ENCODE data around the gene HSBP1L1. TPM values are rescaled to one million over a fixed set of nuclear protein-coding genes. Genes with fewer than 3 reads are reported as not detected.
A peak's percentile ranks its signal among the peaks of the same experiment; 100 is the strongest.

Gene HSBP1L1
- total and polyA plus RNA-seq, 4 donors = 12.2 to 61.0 (median 26.4) TPM

- Histone ChIP-seq H3K9ac (ENCODE audit: low read depth in 1 of 2, low read length in 2 of 2) (no peak overlapping the region), H3K36me3 (ENCODE audit: control insufficient read depth in 4 of 4, insufficient read depth in 3 of 4, low read depth in 1 of 4, low read length in 3 of 4) (peaks cover 3 to 24% (median 19%) of the 10 kb centered on the region in 4 donors), H3K9me3 (ENCODE audit: control insufficient read depth in 4 of 4, low read length in 3 of 4) (peaks cover 0 to 3% (median 2%) of the 10 kb centered on the region in 4 donors), H3K27me3 (ENCODE audit: control insufficient read depth in 4 of 4, insufficient read depth in 4 of 4, low read length in 3 of 4) (no peaks in the 10 kb centered on the region), H3K4me1 (ENCODE audit: control insufficient read depth in 4 of 4, insufficient read depth in 4 of 4, low read length in 3 of 4) (peaks cover 17 to 47% (median 39%) of the 10 kb centered on the region in 4 donors), H3K27ac (ENCODE audit: low read depth in 1 of 2, low read length in 2 of 2) (no peak overlapping the region), H3K4me3 (ENCODE audit: low read depth in 1 of 3, low read length in 3 of 3) (no peak overlapping the region)
- no peak for TF ChIP-seq TAF1 (conservative IDR thresholded peaks at IDR 0.05)
- TF ChIP-seq ATF3 (IDR thresholded peaks at IDR 0.05) = no peak
- TF ChIP-seq REST (IDR thresholded peaks at IDR 0.05) = no peak
- no peak for TF ChIP-seq RXRA (IDR thresholded peaks at IDR 0.05)
- no peak for TF ChIP-seq YY1 (IDR thresholded peaks at IDR 0.05)
- TF ChIP-seq HNF4G (IDR thresholded peaks at IDR 0.05) = no peak
- WGBS = 89% methylated on average over 3 of the region's 3 CpGs
- DNase-seq (ENCODE audit: low spot score) = no peak
These were observed 31.5 kb upstream of the HSBP1L1 start for GRCh38 chr18:79932907-79933306.

GRCh38 chr18:79933765-79934164 lies 30.7 kb upstream of the HSBP1L1 start:
- Histone ChIP-seq H3K36me3 (ENCODE audit: control insufficient read depth in 4 of 4, insufficient read depth in 3 of 4, low read depth in 1 of 4, low read length in 3 of 4) (peaks cover 3 to 16% (median 14%) of the 10 kb centered on the region in 4 donors), H3K27ac (ENCODE audit: low read depth in 1 of 2, low read length in 2 of 2) (peak overlapping the region; percentile 65 to 86), H3K9me3 (ENCODE audit: control insufficient read depth in 4 of 4, low read length in 3 of 4) (peaks cover 0 to 3% (median 2%) of the 10 kb centered on the region in 4 donors), H3K9ac (ENCODE audit: low read depth in 1 of 2, low read length in 2 of 2) (peak overlapping the region in 1 of 2 donors; percentile 17), H3K4me1 (ENCODE audit: control insufficient read depth in 4 of 4, insufficient read depth in 4 of 4, low read length in 3 of 4) (peaks cover 20 to 52% (median 46%) of the 10 kb centered on the region in 4 donors), H3K4me3 (ENCODE audit: low read depth in 1 of 3, low read length in 3 of 3) (peak overlapping the region in 1 of 3 donors; percentile 17), H3K27me3 (ENCODE audit: control insufficient read depth in 4 of 4, insufficient read depth in 4 of 4, low read length in 3 of 4) (no peaks in the 10 kb centered on the region)
- 33% methylated on average over 10 of the region's 10 CpGs for WGBS
- TF ChIP-seq NR2F2 (IDR thresholded peaks at IDR 0.05) (no peak), RAD21 (IDR thresholded peaks at IDR 0.05) (peak; percentile 79 to 80), CTCF (IDR thresholded peaks at IDR 0.05; ENCODE audit: low read depth, low read length, missing input control) (peak; percentile 69)
- DNase-seq (ENCODE audit: low spot score) = no peak

- peaks cover 22 to 59% (median 52%) of the 10 kb centered on the region in 4 donors for H3K4me1 ChIP-seq (ENCODE audit: control insufficient read depth in 4 of 4, insufficient read depth in 4 of 4, low read length in 3 of 4)
- peak; percentile 62 for DNase-seq (ENCODE audit: low spot score)
- H3K27ac ChIP-seq (ENCODE audit: low read depth in 1 of 2, low read length in 2 of 2) = peak overlapping the region; percentile 65 to 86
- 23% methylated on average over 8 of the region's 8 CpGs for WGBS
- peak overlapping the region in 2 of 3 donors; percentile 17 to 19 for H3K4me3 ChIP-seq (ENCODE audit: low read depth in 1 of 3, low read length in 3 of 3)
- peaks cover 0 to 3% (median 1%) of the 10 kb centered on the region in 4 donors for H3K9me3 ChIP-seq (ENCODE audit: control insufficient read depth in 4 of 4, low read length in 3 of 4)
- H3K36me3 ChIP-seq (ENCODE audit: control insufficient read depth in 4 of 4, insufficient read depth in 3 of 4, low read depth in 1 of 4, low read length in 3 of 4) = peaks cover 3 to 12% (median 9%) of the 10 kb centered on the region in 4 donors
- peak overlapping the region in 1 of 2 donors; percentile 34 for H3K9ac ChIP-seq (ENCODE audit: low read depth in 1 of 2, low read length in 2 of 2)
- no peaks in the 10 kb centered on the region for H3K27me3 ChIP-seq (ENCODE audit: control insufficient read depth in 4 of 4, insufficient read depth in 4 of 4, low read length in 3 of 4)
- peak; percentile 92 for TF ChIP-seq ZBTB33 (IDR thresholded peaks at IDR 0.05)
- TF ChIP-seq RXRA (IDR thresholded peaks at IDR 0.05) = peak; percentile 98
- peak; percentile 51 to 85 for TF ChIP-seq EGR1 (IDR thresholded peaks at IDR 0.05; ENCODE audit: low read depth in 2 of 2)
- TF ChIP-seq CTCF (IDR thresholded peaks at IDR 0.05; ENCODE audit: low read depth, low read length, missing input control) = peak; percentile 31
- TF ChIP-seq JUND (IDR thresholded peaks at IDR 0.05) = peak; percentile 89 to 95
- TF ChIP-seq ATF3 (IDR thresholded peaks at IDR 0.05) = peak; percentile 80
- peak; percentile 99 to 100 for TF ChIP-seq HNF4A (conservative IDR thresholded peaks at IDR 0.05)
- peak; percentile 93 for TF ChIP-seq FOXA2 (IDR thresholded peaks at IDR 0.05)
These were observed 29.9 kb upstream of the HSBP1L1 start for GRCh38 chr18:79934311-79935097.
